Activated naive CD8-positive, alpha-beta T cell (primary cell): ENCODE data around the gene SHISA5.
A peak's percentile ranks its signal among the peaks of the same experiment; 100 is the strongest.
"Not testable (repeated sequence)": the region's sequence is repeated elsewhere in the genome, so short reads cannot be mapped to it uniquely, and the experiment has no call there.

Source experiments
- H3K27ac Mint-ChIP-seq: one replicate; pipeline ENCODE4 v1.8.0; 2021; ENCODE audit warnings: mixed read lengths
- H3K27me3 Mint-ChIP-seq: one replicate; pipeline ENCODE4 v1.8.0; 2021; ENCODE audit warnings: mixed read lengths
- H3K36me3 Mint-ChIP-seq: one replicate; pipeline ENCODE4 v1.8.0; 2021; ENCODE audit warnings: mixed read lengths
- H3K4me1 Mint-ChIP-seq: one replicate; pipeline ENCODE4 v1.8.0; 2021; ENCODE audit warnings: low read depth, mixed read lengths
- H3K4me3 Mint-ChIP-seq: one replicate; pipeline ENCODE4 v1.8.0; 2021; ENCODE audit warnings: mild to moderate bottlenecking, mixed read lengths
- H3K9me3 Mint-ChIP-seq: one replicate; pipeline ENCODE4 v1.8.0; 2021; ENCODE audit warnings: low read depth, mixed read lengths

The SHISA5 gene

GRCh38 chr3:48504051-48504946 is at the start of gene SHISA5:
Gene SHISA5 (minus strand): TSS chr3:48504174. CDS start chr3:48504094, 80 bp downstream.
- peaks cover 50% of the 10 kb centered on the region for H3K4me1 Mint-ChIP-seq
- no peaks in the 10 kb centered on the region for H3K27me3 Mint-ChIP-seq
- no peaks in the 10 kb centered on the region for H3K36me3 Mint-ChIP-seq

GRCh38 chr3:48553361-48553760 is 49.4 kb upstream of the SHISA5 start:
- Mint-ChIP-seq H3K27me3 (no peaks in the 10 kb centered on the region), H3K4me3 (no peak overlapping the region), H3K27ac (no peak overlapping the region), H3K4me1 (peaks cover 17% of the 10 kb centered on the region), H3K36me3 (no peaks in the 10 kb centered on the region), H3K9me3 (no peaks in the 10 kb centered on the region)

More at GRCh38 chr3:48504051-48504946, at the start of gene SHISA5:
- peak within 1 kb of the TSS; percentile 79 for H3K4me3 Mint-ChIP-seq
- H3K27ac Mint-ChIP-seq, result peak within 1 kb of the TSS; percentile 34
- H3K9me3 Mint-ChIP-seq, result no peaks in the 10 kb centered on the region

- H3K27me3 Mint-ChIP-seq, result no peaks in the 10 kb centered on the region
- no peaks in the 10 kb centered on the region for H3K9me3 Mint-ChIP-seq
- no peak overlapping the region for H3K27ac Mint-ChIP-seq
- H3K4me1 Mint-ChIP-seq, result peaks cover 11% of the 10 kb centered on the region
- H3K36me3 Mint-ChIP-seq, result no peaks in the 10 kb centered on the region
- H3K4me3 Mint-ChIP-seq, result no peak overlapping the region
Measured at GRCh38 chr3:48552111-48552951, 48.4 kb upstream of the SHISA5 start.

- H3K27me3 Mint-ChIP-seq, H3K27ac Mint-ChIP-seq, H3K9me3 Mint-ChIP-seq, H3K4me1 Mint-ChIP-seq, H3K36me3 Mint-ChIP-seq, H3K4me3 Mint-ChIP-seq: not testable (repeated sequence)
Measured at GRCh38 chr3:48551651-48552050, 47.7 kb upstream of the SHISA5 start.

- H3K4me1 Mint-ChIP-seq, result peaks cover 7% of the 10 kb centered on the region
- H3K27ac Mint-ChIP-seq, result no peak overlapping the region
- no peaks in the 10 kb centered on the region for H3K27me3 Mint-ChIP-seq
- no peaks in the 10 kb centered on the region for H3K9me3 Mint-ChIP-seq
- no peaks in the 10 kb centered on the region for H3K36me3 Mint-ChIP-seq
- H3K4me3 Mint-ChIP-seq, result no peak overlapping the region
Measured at GRCh38 chr3:48548729-48549705, 45.0 kb upstream of the SHISA5 start.

- no peak overlapping the region for H3K4me3 Mint-ChIP-seq
- H3K36me3 Mint-ChIP-seq, result no peaks in the 10 kb centered on the region
- H3K9me3 Mint-ChIP-seq, result no peaks in the 10 kb centered on the region
- H3K27me3 Mint-ChIP-seq, result no peaks in the 10 kb centered on the region
- H3K27ac Mint-ChIP-seq, result no peak overlapping the region
- peaks cover 7% of the 10 kb centered on the region for H3K4me1 Mint-ChIP-seq
Measured at GRCh38 chr3:48548126-48548525, 44.2 kb upstream of the SHISA5 start.

GRCh38 chr3:48546203-48546829 is 42.3 kb upstream of the SHISA5 start:
- Mint-ChIP-seq H3K36me3 (no peaks in the 10 kb centered on the region), H3K9me3 (no peaks in the 10 kb centered on the region), H3K4me3 (no peak overlapping the region), H3K4me1 (peaks cover 7% of the 10 kb centered on the region), H3K27me3 (no peaks in the 10 kb centered on the region), H3K27ac (no peak overlapping the region)

- Mint-ChIP-seq H3K27me3 (no peaks in the 10 kb centered on the region), H3K4me3 (no peak overlapping the region), H3K36me3 (no peaks in the 10 kb centered on the region), H3K4me1 (peaks cover 7% of the 10 kb centered on the region), H3K27ac (no peak overlapping the region), H3K9me3 (no peaks in the 10 kb centered on the region)
Measured at GRCh38 chr3:48544141-48544540, 40.2 kb upstream of the SHISA5 start.

- Mint-ChIP-seq H3K9me3 (no peaks in the 10 kb centered on the region), H3K4me1 (peaks cover 3% of the 10 kb centered on the region), H3K27ac (no peak overlapping the region), H3K4me3 (no peak overlapping the region), H3K36me3 (no peaks in the 10 kb centered on the region), H3K27me3 (no peaks in the 10 kb centered on the region)
Measured at GRCh38 chr3:48543271-48543866, 39.4 kb upstream of the SHISA5 start.

- no peaks in the 10 kb centered on the region for H3K9me3 Mint-ChIP-seq
- H3K27me3 Mint-ChIP-seq, result no peaks in the 10 kb centered on the region
- no peak overlapping the region for H3K27ac Mint-ChIP-seq
- peaks cover 3% of the 10 kb centered on the region for H3K36me3 Mint-ChIP-seq
- no peak overlapping the region for H3K4me3 Mint-ChIP-seq
- H3K4me1 Mint-ChIP-seq, result peaks cover 4% of the 10 kb centered on the region
Measured at GRCh38 chr3:48538451-48538850, 34.5 kb upstream of the SHISA5 start.

GRCh38 chr3:48536785-48537184 is 32.8 kb upstream of the SHISA5 start:
- Mint-ChIP-seq H3K27me3 (no peaks in the 10 kb centered on the region), H3K4me1 (peaks cover 7% of the 10 kb centered on the region), H3K36me3 (peaks cover 5% of the 10 kb centered on the region), H3K9me3 (no peaks in the 10 kb centered on the region), H3K27ac (no peak overlapping the region), H3K4me3 (no peak overlapping the region)

- no peaks in the 10 kb centered on the region for H3K27me3 Mint-ChIP-seq
- H3K36me3 Mint-ChIP-seq, result peaks cover 5% of the 10 kb centered on the region
- peaks cover 7% of the 10 kb centered on the region for H3K4me1 Mint-ChIP-seq
- H3K27ac Mint-ChIP-seq, result no peak overlapping the region
- H3K4me3 Mint-ChIP-seq, result no peak overlapping the region
- H3K9me3 Mint-ChIP-seq, result no peaks in the 10 kb centered on the region
Measured at GRCh38 chr3:48536116-48536515, 32.1 kb upstream of the SHISA5 start.

GRCh38 chr3:48535578-48535977 is 31.6 kb upstream of the SHISA5 start:
- H3K4me1 Mint-ChIP-seq, result peaks cover 7% of the 10 kb centered on the region
- no peak overlapping the region for H3K27ac Mint-ChIP-seq
- H3K4me3 Mint-ChIP-seq, result no peak overlapping the region
- H3K27me3 Mint-ChIP-seq, result no peaks in the 10 kb centered on the region
- peaks cover 5% of the 10 kb centered on the region for H3K36me3 Mint-ChIP-seq
- no peaks in the 10 kb centered on the region for H3K9me3 Mint-ChIP-seq

GRCh38 chr3:48532977-48533337 is 29.0 kb upstream of the SHISA5 start:
- Mint-ChIP-seq H3K4me3 (no peak overlapping the region), H3K36me3 (peaks cover 5% of the 10 kb centered on the region), H3K4me1 (peaks cover 7% of the 10 kb centered on the region), H3K27ac (no peak overlapping the region), H3K9me3 (no peaks in the 10 kb centered on the region), H3K27me3 (no peaks in the 10 kb centered on the region)
